Measurements from ENCODE around the gene SH2D1B. TPM values are rescaled to one million over a fixed set of nuclear protein-coding genes. Genes with fewer than 3 reads are reported as not detected.

The SH2D1B gene
- total and polyA plus RNA-seq, 10 of the 15 experiments (the other 5 are each of a cell fraction or from before 2014, with no cell fraction given): 0.18 TPM; not detected in 9

DNA sequence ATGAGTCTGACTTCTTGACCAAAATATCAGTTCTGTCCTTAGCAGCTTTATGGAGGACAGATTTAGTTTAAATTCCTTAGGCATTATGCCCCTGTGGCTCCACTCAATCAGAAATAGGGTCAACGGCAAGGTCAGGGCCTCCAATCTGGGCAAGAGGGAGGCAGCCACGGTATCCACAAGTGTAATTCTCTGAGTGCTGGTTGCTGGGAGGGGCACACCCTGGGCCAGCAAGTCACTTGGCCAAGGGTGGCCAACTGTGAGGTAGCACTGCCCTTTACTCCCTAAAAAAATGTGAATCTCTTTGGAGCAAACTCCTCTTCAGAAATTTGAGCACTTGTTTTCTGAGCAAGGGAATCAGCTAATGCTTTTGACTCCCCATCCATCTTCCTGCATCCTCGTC is 48.1 kb downstream of the SH2D1B start:
- no peak overlapping the region for H2AFZ ChIP-seq (ENCODE audit: control insufficient read depth, low read depth, low read length)
- TF ChIP-seq SIX5 (IDR thresholded peaks at IDR 0.05; ENCODE audit: low read depth, low read length, severe bottlenecking) (no peak), CBX5 (IDR thresholded peaks at IDR 0.05; ENCODE audit: low read depth) (no peak), EZH2 (IDR thresholded peaks at IDR 0.05; ENCODE audit: borderline replicate concordance, control insufficient read depth, low read depth, low read length) (no peak), NFIC (IDR thresholded peaks at IDR 0.05; ENCODE audit: low read depth, low read length) (no peak), SREBF1 (IDR thresholded peaks at IDR 0.05; ENCODE audit: low read length) (no peak), WRNIP1 (IDR thresholded peaks at IDR 0.05; ENCODE audit: borderline replicate concordance, low read depth, low read length) (no peak), EED (IDR thresholded peaks at IDR 0.05; ENCODE audit: low read depth) (no peak), BRCA1 (IDR thresholded peaks at IDR 0.05; ENCODE audit: low read depth, low read length) (no peak), JUND (IDR thresholded peaks at IDR 0.05; ENCODE audit: low read depth, low read length) (no peak), CREB1 (IDR thresholded peaks at IDR 0.05; ENCODE audit: low read depth) (no peak), JUNB (IDR thresholded peaks at IDR 0.05) (no peak), PAX8 (IDR thresholded peaks at IDR 0.05) (no peak), NRF1 (conservative IDR thresholded peaks at IDR 0.05; ENCODE audit: low read depth, low read length) (no peak), ZZZ3 (IDR thresholded peaks at IDR 0.05; ENCODE audit: control insufficient read depth, insufficient read length, low read depth) (no peak), MEF2A (IDR thresholded peaks at IDR 0.05; ENCODE audit: insufficient read depth, low read depth, low read length) (no peak)
- TF ChIP-seq, protein P1, sequence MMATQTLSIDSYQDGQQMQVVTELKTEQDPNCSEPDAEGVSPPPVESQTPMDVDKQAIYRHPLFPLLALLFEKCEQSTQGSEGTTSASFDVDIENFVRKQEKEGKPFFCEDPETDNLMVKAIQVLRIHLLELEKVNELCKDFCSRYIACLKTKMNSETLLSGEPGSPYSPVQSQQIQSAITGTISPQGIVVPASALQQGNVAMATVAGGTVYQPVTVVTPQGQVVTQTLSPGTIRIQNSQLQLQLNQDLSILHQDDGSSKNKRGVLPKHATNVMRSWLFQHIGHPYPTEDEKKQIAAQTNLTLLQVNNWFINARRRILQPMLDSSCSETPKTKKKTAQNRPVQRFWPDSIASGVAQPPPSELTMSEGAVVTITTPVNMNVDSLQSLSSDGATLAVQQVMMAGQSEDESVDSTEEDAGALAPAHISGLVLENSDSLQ (IDR thresholded peaks at IDR 0.05): no peak
- TF ChIP-seq, protein P2, sequence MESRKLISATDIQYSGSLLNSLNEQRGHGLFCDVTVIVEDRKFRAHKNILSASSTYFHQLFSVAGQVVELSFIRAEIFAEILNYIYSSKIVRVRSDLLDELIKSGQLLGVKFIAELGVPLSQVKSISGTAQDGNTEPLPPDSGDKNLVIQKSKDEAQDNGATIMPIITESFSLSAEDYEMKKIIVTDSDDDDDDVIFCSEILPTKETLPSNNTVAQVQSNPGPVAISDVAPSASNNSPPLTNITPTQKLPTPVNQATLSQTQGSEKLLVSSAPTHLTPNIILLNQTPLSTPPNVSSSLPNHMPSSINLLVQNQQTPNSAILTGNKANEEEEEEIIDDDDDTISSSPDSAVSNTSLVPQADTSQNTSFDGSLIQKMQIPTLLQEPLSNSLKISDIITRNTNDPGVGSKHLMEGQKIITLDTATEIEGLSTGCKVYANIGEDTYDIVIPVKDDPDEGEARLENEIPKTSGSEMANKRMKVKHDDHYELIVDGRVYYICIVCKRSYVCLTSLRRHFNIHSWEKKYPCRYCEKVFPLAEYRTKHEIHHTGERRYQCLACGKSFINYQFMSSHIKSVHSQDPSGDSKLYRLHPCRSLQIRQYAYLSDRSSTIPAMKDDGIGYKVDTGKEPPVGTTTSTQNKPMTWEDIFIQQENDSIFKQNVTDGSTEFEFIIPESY (IDR thresholded peaks at IDR 0.05): no peak
- TF ChIP-seq, protein P3, sequence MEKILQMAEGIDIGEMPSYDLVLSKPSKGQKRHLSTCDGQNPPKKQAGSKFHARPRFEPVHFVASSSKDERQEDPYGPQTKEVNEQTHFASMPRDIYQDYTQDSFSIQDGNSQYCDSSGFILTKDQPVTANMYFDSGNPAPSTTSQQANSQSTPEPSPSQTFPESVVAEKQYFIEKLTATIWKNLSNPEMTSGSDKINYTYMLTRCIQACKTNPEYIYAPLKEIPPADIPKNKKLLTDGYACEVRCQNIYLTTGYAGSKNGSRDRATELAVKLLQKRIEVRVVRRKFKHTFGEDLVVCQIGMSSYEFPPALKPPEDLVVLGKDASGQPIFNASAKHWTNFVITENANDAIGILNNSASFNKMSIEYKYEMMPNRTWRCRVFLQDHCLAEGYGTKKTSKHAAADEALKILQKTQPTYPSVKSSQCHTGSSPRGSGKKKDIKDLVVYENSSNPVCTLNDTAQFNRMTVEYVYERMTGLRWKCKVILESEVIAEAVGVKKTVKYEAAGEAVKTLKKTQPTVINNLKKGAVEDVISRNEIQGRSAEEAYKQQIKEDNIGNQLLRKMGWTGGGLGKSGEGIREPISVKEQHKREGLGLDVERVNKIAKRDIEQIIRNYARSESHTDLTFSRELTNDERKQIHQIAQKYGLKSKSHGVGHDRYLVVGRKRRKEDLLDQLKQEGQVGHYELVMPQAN (conservative IDR thresholded peaks at IDR 0.05): no peak
- TF ChIP-seq, protein P4, sequence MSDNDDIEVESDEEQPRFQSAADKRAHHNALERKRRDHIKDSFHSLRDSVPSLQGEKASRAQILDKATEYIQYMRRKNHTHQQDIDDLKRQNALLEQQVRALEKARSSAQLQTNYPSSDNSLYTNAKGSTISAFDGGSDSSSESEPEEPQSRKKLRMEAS (IDR thresholded peaks at IDR 0.05; ENCODE audit: low read depth, low read length): no peak
- RAD21 ChIA-PET (ENCODE audit: unreplicated experiment): no interaction called here
- WGBS (ENCODE audit: insufficient coverage, insufficient replicate concordance, low lambda C conversion rate, missing lambda C conversion rate): 24% methylated on average over 3 of the region's 3 CpGs
- no peak overlapping the region for H3K9ac ChIP-seq (ENCODE audit: control insufficient read depth, insufficient read depth, low read length)
- H3K36me3 ChIP-seq (ENCODE audit: control insufficient read depth in 2 of 2, insufficient read depth in 2 of 2, low read length in 1 of 2): no peaks in the 10 kb centered on the region
- no peaks in the 10 kb centered on the region for H3K27me3 ChIP-seq (replicated peaks in 1 of 2; ENCODE audit: control insufficient read depth in 2 of 2, insufficient read depth in 2 of 2, low read length in 1 of 2)
- in situ Hi-C loops (cut with MboI) (no loop called here), intact Hi-C loops (cut with micrococcal nuclease; ENCODE audit: unreplicated experiment) (no loop called here)
- no peaks in the 10 kb centered on the region for H3K9me3 ChIP-seq (replicated peaks; ENCODE audit: control insufficient read depth, insufficient read depth, low read length)
- no peak overlapping the region for H3K4me2 ChIP-seq (ENCODE audit: control insufficient read depth, insufficient read depth)
- no peak for DNase-seq (ENCODE audit: low read depth, low spot score)
- no peaks in the 10 kb centered on the region for H3K79me2 ChIP-seq (ENCODE audit: control insufficient read depth, insufficient read depth, low read length)
- no peak for ATAC-seq
- CTCF ChIA-PET: interaction anchor here (8.0 kb wide), 1 partner anchor 28 kb away, joined by 104 read pairs; no protein-coding TSS in a partner anchor
- no TSS peak for BruUV-seq (replicated peaks)
- no peak overlapping the region for H3K4me3 ChIP-seq
- no peak overlapping the region for H3K27ac ChIP-seq (ENCODE audit: control insufficient read depth, insufficient read depth)
- SMC1A ChIA-PET (ENCODE audit: uncharacterized antibody, unreplicated experiment): interaction anchor here (0.5 to 2.2 kb wide), 5 partner anchors 8 to 610 kb away, joined by 3 to 17 read pairs (median 4); partner anchors contain the start of gene SPATA46
- H3K4me1 ChIP-seq (ENCODE audit: control insufficient read depth, insufficient read depth, low read length): peaks cover 17% of the 10 kb centered on the region
- no peak for FAIRE-seq
- H4K20me1 ChIP-seq (ENCODE audit: control insufficient read depth, insufficient read depth): no peaks in the 10 kb centered on the region
- POLR2A ChIA-PET: interaction anchor here (0.6 kb wide), 1 partner anchor 19 kb away, joined by 3 read pairs; no protein-coding TSS in a partner anchor
